Activated naive CD8-positive, alpha-beta T cell treated with anti-CD3 and anti-CD28 coated beads, Interleukin-2, amount 50 U/mL, for 24 hours (primary cell): ENCODE measurements around the gene ZSCAN31.
"Not testable (repeated sequence)": the region's sequence is repeated elsewhere in the genome, so short reads cannot be mapped to it uniquely, and the experiment has no call there.

Experiments
- ATAC-seq: fragments of 150-1000 bp; cut with Tn5 transposase; one replicate; pipeline ENCODE4 v1.10.0; 2021
- DNase-seq: peaks from one replicate; pipeline ENCODE4 v3.0.0; 2021
- H3K27ac Mint-ChIP-seq: one replicate; pipeline ENCODE4 v1.8.0; 2021; ENCODE audit warnings: mild to moderate bottlenecking, mixed read lengths
- H3K27me3 Mint-ChIP-seq: one replicate; pipeline ENCODE4 v1.8.0; 2021; ENCODE audit warnings: mixed read lengths
- H3K36me3 Mint-ChIP-seq: one replicate; pipeline ENCODE4 v1.8.0; 2021; ENCODE audit warnings: low read depth, mixed read lengths
- H3K4me1 Mint-ChIP-seq: one replicate; pipeline ENCODE4 v1.8.0; 2021; ENCODE audit warnings: mixed read lengths
- H3K4me3 Mint-ChIP-seq: one replicate; pipeline ENCODE4 v1.8.0; 2021; ENCODE audit warnings: mild to moderate bottlenecking, moderate library complexity, mixed read lengths
- H3K9me3 Mint-ChIP-seq: one replicate; pipeline ENCODE4 v1.8.0; 2021; ENCODE audit warnings: mixed read lengths

The ZSCAN31 gene

GRCh38 chr6:28335564-28336283 is at the start of gene ZSCAN31:
TSS of gene ZSCAN31 (minus strand) at chr6:28336148. CDS start at chr6:28329683, 6,465 bp downstream.
- H3K27ac Mint-ChIP-seq, result no peak within 1 kb of the TSS
- DNase-seq (peak; percentile 76), ATAC-seq (peak; percentile 92)
- H3K36me3 Mint-ChIP-seq, result peaks cover 8% of the 10 kb centered on the region
- peaks cover 16% of the 10 kb centered on the region for H3K9me3 Mint-ChIP-seq
- peaks cover 3% of the 10 kb centered on the region for H3K4me1 Mint-ChIP-seq
- no peaks in the 10 kb centered on the region for H3K27me3 Mint-ChIP-seq
- no peak within 1 kb of the TSS for H3K4me3 Mint-ChIP-seq

GRCh38 chr6:28384143-28384533 is 48.2 kb upstream of the ZSCAN31 start:
- no peak overlapping the region for H3K27ac Mint-ChIP-seq
- no peak for ATAC-seq

GRCh38 chr6:28383235-28384142 is 47.5 kb upstream of the ZSCAN31 start:
- Mint-ChIP-seq H3K4me1 (peaks cover 18% of the 10 kb centered on the region), H3K36me3 (peaks cover 65% of the 10 kb centered on the region), H3K4me3 (peak overlapping the region; percentile 73), H3K9me3 (peaks cover 6% of the 10 kb centered on the region), H3K27ac (peak overlapping the region; percentile 52), H3K27me3 (no peaks in the 10 kb centered on the region)
- DNase-seq (peak; percentile 52), ATAC-seq (peak; percentile 77)

More at GRCh38 chr6:28384143-28384533, 48.2 kb upstream of the ZSCAN31 start:
- no peak overlapping the region for H3K4me3 Mint-ChIP-seq
- H3K9me3 Mint-ChIP-seq, result peaks cover 6% of the 10 kb centered on the region
- peaks cover 69% of the 10 kb centered on the region for H3K36me3 Mint-ChIP-seq
- H3K4me1 Mint-ChIP-seq, result peaks cover 18% of the 10 kb centered on the region
- no peak for DNase-seq
- H3K27me3 Mint-ChIP-seq, result no peaks in the 10 kb centered on the region

- DNase-seq, result no peak
- peaks cover 58% of the 10 kb centered on the region for H3K36me3 Mint-ChIP-seq
- H3K4me3 Mint-ChIP-seq, result no peak overlapping the region
- H3K27ac Mint-ChIP-seq, result no peak overlapping the region
- H3K4me1 Mint-ChIP-seq, result peaks cover 16% of the 10 kb centered on the region
- H3K27me3 Mint-ChIP-seq, result no peaks in the 10 kb centered on the region
- H3K9me3 Mint-ChIP-seq, result peaks cover 6% of the 10 kb centered on the region
- ATAC-seq, result no peak
These were observed 44.4 kb upstream of the ZSCAN31 start for GRCh38 chr6:28380381-28380780.

- Mint-ChIP-seq H3K36me3 (peaks cover 51% of the 10 kb centered on the region), H3K27ac (no peak overlapping the region), H3K4me1 (peaks cover 10% of the 10 kb centered on the region), H3K4me3 (no peak overlapping the region), H3K9me3 (peaks cover 6% of the 10 kb centered on the region), H3K27me3 (no peaks in the 10 kb centered on the region)
- ATAC-seq (no peak), DNase-seq (no peak)
These were observed 42.7 kb upstream of the ZSCAN31 start for GRCh38 chr6:28378644-28379043.

- no peak for DNase-seq
- Mint-ChIP-seq H3K4me1 (peaks cover 3% of the 10 kb centered on the region), H3K9me3 (peaks cover 6% of the 10 kb centered on the region), H3K27ac (no peak overlapping the region), H3K4me3 (no peak overlapping the region), H3K36me3 (peaks cover 47% of the 10 kb centered on the region), H3K27me3 (no peaks in the 10 kb centered on the region)
- ATAC-seq, result no peak
These were observed 41.9 kb upstream of the ZSCAN31 start for GRCh38 chr6:28377879-28378278.

- H3K4me1 Mint-ChIP-seq, result no peaks in the 10 kb centered on the region
- ATAC-seq (no peak), DNase-seq (no peak)
- no peak overlapping the region for H3K4me3 Mint-ChIP-seq
- peaks cover 15% of the 10 kb centered on the region for H3K36me3 Mint-ChIP-seq
- H3K27me3 Mint-ChIP-seq, result no peaks in the 10 kb centered on the region
- no peaks in the 10 kb centered on the region for H3K9me3 Mint-ChIP-seq
- H3K27ac Mint-ChIP-seq, result no peak overlapping the region
These were observed 38.0 kb upstream of the ZSCAN31 start for GRCh38 chr6:28373925-28374324.

GRCh38 chr6:28371706-28372451 is 35.9 kb upstream of the ZSCAN31 start:
- Mint-ChIP-seq H3K27ac (no peak overlapping the region), H3K4me1 (peaks cover 2% of the 10 kb centered on the region), H3K9me3 (no peaks in the 10 kb centered on the region), H3K27me3 (no peaks in the 10 kb centered on the region), H3K36me3 (peaks cover 4% of the 10 kb centered on the region), H3K4me3 (no peak overlapping the region)
- DNase-seq, result no peak
- no peak for ATAC-seq

GRCh38 chr6:28371280-28371679 is 35.3 kb upstream of the ZSCAN31 start:
- DNase-seq (no peak), ATAC-seq (no peak)
- H3K36me3 Mint-ChIP-seq, result peaks cover 4% of the 10 kb centered on the region
- no peak overlapping the region for H3K27ac Mint-ChIP-seq
- H3K4me1 Mint-ChIP-seq, result peaks cover 2% of the 10 kb centered on the region
- H3K27me3 Mint-ChIP-seq, result no peaks in the 10 kb centered on the region
- no peak overlapping the region for H3K4me3 Mint-ChIP-seq
- H3K9me3 Mint-ChIP-seq, result no peaks in the 10 kb centered on the region

GRCh38 chr6:28370440-28370839 is 34.5 kb upstream of the ZSCAN31 start:
- H3K9me3 Mint-ChIP-seq, result no peaks in the 10 kb centered on the region
- no peak for ATAC-seq
- H3K27ac Mint-ChIP-seq, result no peak overlapping the region

GRCh38 chr6:28369463-28369862 is 33.5 kb upstream of the ZSCAN31 start:
- Mint-ChIP-seq H3K36me3 (peaks cover 11% of the 10 kb centered on the region), H3K27ac (no peak overlapping the region), H3K4me1 (peaks cover 2% of the 10 kb centered on the region), H3K9me3 (no peaks in the 10 kb centered on the region), H3K4me3 (no peak overlapping the region), H3K27me3 (no peaks in the 10 kb centered on the region)
- ATAC-seq (no peak), DNase-seq (no peak)

More at GRCh38 chr6:28370440-28370839, 34.5 kb upstream of the ZSCAN31 start:
- DNase-seq, result no peak
- Mint-ChIP-seq H3K4me1 (peaks cover 2% of the 10 kb centered on the region), H3K27me3 (no peaks in the 10 kb centered on the region), H3K4me3 (no peak overlapping the region), H3K36me3 (peaks cover 5% of the 10 kb centered on the region)

- Mint-ChIP-seq H3K4me1 (peaks cover 2% of the 10 kb centered on the region), H3K9me3 (no peaks in the 10 kb centered on the region), H3K27me3 (no peaks in the 10 kb centered on the region), H3K36me3 (peaks cover 7% of the 10 kb centered on the region), H3K27ac (no peak overlapping the region), H3K4me3 (no peak overlapping the region)
- no peak for DNase-seq
- no peak for ATAC-seq
These were observed 32.6 kb upstream of the ZSCAN31 start for GRCh38 chr6:28368522-28368921.

GRCh38 chr6:28365590-28365989 is 29.6 kb upstream of the ZSCAN31 start:
- H3K9me3 Mint-ChIP-seq, ATAC-seq, H3K27me3 Mint-ChIP-seq, H3K27ac Mint-ChIP-seq, H3K36me3 Mint-ChIP-seq, H3K4me1 Mint-ChIP-seq, DNase-seq, H3K4me3 Mint-ChIP-seq: not testable (repeated sequence)

- Mint-ChIP-seq H3K4me3 (no peak overlapping the region), H3K9me3 (no peaks in the 10 kb centered on the region), H3K36me3 (peaks cover 7% of the 10 kb centered on the region), H3K27me3 (no peaks in the 10 kb centered on the region), H3K4me1 (peaks cover 5% of the 10 kb centered on the region), H3K27ac (no peak overlapping the region)
- DNase-seq (no peak), ATAC-seq (no peak)
These were observed 25.0 kb upstream of the ZSCAN31 start for GRCh38 chr6:28360961-28361360.
